GM12878 (cell line): ENCODE measurements around the gene RETREG2. TPM values are rescaled to one million over a fixed set of nuclear protein-coding genes. Genes with fewer than 3 reads are reported as not detected.

Experiments
- BMI1 ChIP-seq: fragments of 450-650 bp; IDR thresholded peaks from 2 replicates; pipeline ENCODE4 v1.6.1; 2016; ENCODE audit warnings: mild to moderate bottlenecking, moderate library complexity, borderline replicate concordance
- CBX5 ChIP-seq: sonication (generic); IDR thresholded peaks from 2 replicates; pipeline ENCODE4 v1.6.1; 2016; ENCODE audit warnings: low read depth, moderate library complexity, mild to moderate bottlenecking, inconsistent platforms
- CEBPB ChIP-seq, 2 experiments: fragments of 150-350 bp in 1 of 2; IDR thresholded peaks; 2 replicates each; pipeline ENCODE4 v1.6.1; 2012 to 2014; ENCODE audit warnings: low read depth in 2 of 2, low read length in 2 of 2, borderline replicate concordance in 1 of 2, inconsistent platforms in 1 of 2
- CREM ChIP-seq: IDR thresholded peaks from 2 replicates; pipeline ENCODE4 v1.6.1; 2014; ENCODE audit warnings: antibody characterized with exemption, low read depth
- CTCF ChIP-seq, 3 experiments: IDR thresholded peaks in 2 of 3; conservative IDR thresholded peaks in 1 of 3; 2 replicates each; pipeline ENCODE4 v1.5.1; 2011; ENCODE audit warnings: low read depth in 3 of 3, low read length in 3 of 3, mild to moderate bottlenecking in 3 of 3, control low read depth in 2 of 3, moderate library complexity in 2 of 3, inconsistent platforms in 1 of 3, mixed read lengths in 1 of 3; ENCODE audit not compliant: control insufficient read depth in 2 of 3, insufficient read depth in 1 of 3; ENCODE audit errors: extremely low read depth in 1 of 3
- E4F1 ChIP-seq: fragments of 450-650 bp; IDR thresholded peaks from 2 replicates; pipeline ENCODE4 v1.6.1; 2018; ENCODE audit warnings: borderline replicate concordance, mild to moderate bottlenecking; ENCODE audit not compliant: partially characterized antibody
- EGR1 ChIP-seq, 2 experiments: IDR thresholded peaks; 1 replicate in 1 of 2; 2 replicates in 1 of 2; pipeline ENCODE4 v1.6.1; 2011 to 2012; ENCODE audit warnings: low read depth in 2 of 2, low read length in 2 of 2, borderline replicate concordance in 1 of 2, mild to moderate bottlenecking in 1 of 2, moderate library complexity in 1 of 2
- HCFC1 ChIP-seq: fragments of 150-350 bp; IDR thresholded peaks from 2 replicates; pipeline ENCODE4 v1.6.1; 2014; ENCODE audit warnings: low read length
- KDM1A ChIP-seq: fragments of 200-600 bp; sonication (generic); IDR thresholded peaks from 2 replicates; pipeline ENCODE4 v1.6.1; 2016; ENCODE audit warnings: borderline replicate concordance
- MTA2 ChIP-seq: fragments of 450-650 bp; IDR thresholded peaks from 2 replicates; pipeline ENCODE4 v1.6.1; 2016; ENCODE audit warnings: low read depth, mild to moderate bottlenecking, moderate library complexity
- POLR2AphosphoS2 ChIP-seq: IDR thresholded peaks from 2 replicates; pipeline ENCODE4 v1.6.1; 2011; ENCODE audit warnings: low read depth, mild to moderate bottlenecking, low read length, improper control_type of control experiment, moderate library complexity
- RELB ChIP-seq: fragments of 450-650 bp; IDR thresholded peaks from 2 replicates; pipeline ENCODE4 v1.6.1; 2017; ENCODE audit warnings: low read depth, mild to moderate bottlenecking, moderate library complexity
- SMAD1 ChIP-seq: fragments of 450-650 bp; IDR thresholded peaks from 2 replicates; pipeline ENCODE4 v1.6.1; 2018; ENCODE audit warnings: mild to moderate bottlenecking, low read depth; ENCODE audit not compliant: partially characterized antibody
- TARDBP ChIP-seq: IDR thresholded peaks from 2 replicates; pipeline ENCODE4 v1.6.1; 2016; ENCODE audit warnings: borderline replicate concordance
- USF2 ChIP-seq: IDR thresholded peaks from 2 replicates; pipeline ENCODE4 v1.6.1; 2011; ENCODE audit warnings: low read depth, low read length, improper control_type of control experiment, borderline replicate concordance
- ZBTB11 ChIP-seq: fragments of 450-650 bp; formaldehyde crosslinking; IDR thresholded peaks from 2 replicates; pipeline ENCODE4 v1.5.0; 2022; ENCODE audit warnings: mild to moderate bottlenecking, missing genetic modification characterization
- ZNF207 ChIP-seq: fragments of 450-650 bp; IDR thresholded peaks from 2 replicates; pipeline ENCODE4 v1.6.1; 2014; ENCODE audit warnings: antibody characterized with exemption, mild to moderate bottlenecking, borderline replicate concordance
- polyA plus RNA-seq, 11 experiments: library from polyadenylated mRNA; depleted of rRNA in 4 of 11; unstranded in 6 of 11; stranded (reverse) in 5 of 11; fragments of >200 nt; fragmentation: Nextera tagmentation in 4 of 11; fragmentation: Illumina TruSeq in 1 of 11; extraction: Ambion mirVana in 4 of 11; extraction: Trizol in 1 of 11; gene quantifications; 1 replicate in 1 of 11; 2 replicates in 10 of 11; pipeline versions ENCODE4 v1.2.1 to v1.2.3, GENCODE V29; 2011 to 2016; ENCODE audit warnings: inconsistent platforms in 2 of 11, missing spikeins in 2 of 11, low read depth in 1 of 11
- total RNA-seq, 4 experiments: library from RNA; depleted of rRNA in 3 of 4; stranded (reverse); fragments of >200 nt in 3 of 4; fragmentation: Illumina TruSeq in 1 of 4; extraction: Trizol in 1 of 4; gene quantifications; 2 replicates each; pipeline versions ENCODE4 v1.2.1 to v1.2.3, GENCODE V29; 2013 to 2021

The RETREG2 gene
- total and polyA plus RNA-seq, 10 of the 15 experiments (the other 5 are each of a cell fraction or from before 2014, with no cell fraction given): 10.1 to 72.0 (median 28.3) TPM

GRCh38 chr2:219229305-219230058, 51.4 kb downstream of the RETREG2 start, which contains the start of the genes ANKZF1 and ATG9A (continued):
- no peak for TF ChIP-seq E4F1
- TF ChIP-seq EGR1 (IDR thresholded peaks at IDR 0.05; ENCODE audit: borderline replicate concordance in 1 of 2, low read depth in 2 of 2, low read length in 2 of 2): peak in 1 of 2 experiments; percentile 88; a peak in 2 of 3 replicates
- no peak for TF ChIP-seq ZBTB11 (CRISPR knock-in tag)
- no peak for TF ChIP-seq USF2
- TF ChIP-seq BMI1: no peak
- peak; percentile 93 for TF ChIP-seq CREM
- peak; percentile 30 for TF ChIP-seq SMAD1
- TF ChIP-seq MTA2: no peak
- TF ChIP-seq RELB: peak; percentile 68; the same call in 1 of the 2 replicates
- peak; percentile 46; the same call in 1 of the 2 replicates for TF ChIP-seq TARDBP
- TF ChIP-seq CTCF (IDR thresholded peaks at IDR 0.05 in 2 of 3, conservative IDR thresholded peaks at IDR 0.05 in 1 of 3; ENCODE audit: control insufficient read depth in 2 of 3, extremely low read depth in 1 of 3, insufficient read depth in 1 of 3, low read depth in 3 of 3, low read length in 3 of 3): no peak
- TF ChIP-seq CBX5: no peak
- peak; percentile 87; the same call in 1 of the 2 replicates for TF ChIP-seq ZNF207
- 0 out of 2 replicates have a peak, but pooled peaks have one; percentile 36 for TF ChIP-seq POLR2AphosphoS2
- TF ChIP-seq HCFC1: peak; percentile 40; the same call in 1 of the 2 replicates
- TF ChIP-seq KDM1A: no peak
- 0 out of 4 replicates have a peak, but pooled peaks of 1 of the 2 experiments have one; percentile 6 for TF ChIP-seq CEBPB (IDR thresholded peaks at IDR 0.05; ENCODE audit: borderline replicate concordance in 1 of 2, low read depth in 2 of 2, low read length in 2 of 2)
